Fibroblast of mammary gland (primary cell): ENCODE measurements around the gene LIPE.

ENCODE experiments used
- DNase-seq: peaks from one replicate; pipeline ENCODE4 v3.0.0-alpha.2; 2010; ENCODE audit warnings: low read depth
- H3K4me3 ChIP-seq: 2 replicates; pipeline ENCODE4 v1.5.1; 2011; ENCODE audit warnings: low read depth, mild to moderate bottlenecking, low read length, moderate library complexity; ENCODE audit not compliant: control insufficient read depth
- TF ChIP-seq, protein P1 (sequence below): conservative IDR thresholded peaks from 2 replicates; pipeline ENCODE4 v1.5.1; 2011; ENCODE audit warnings: low read depth, low read length, inconsistent platforms; ENCODE audit not compliant: control insufficient read depth, insufficient read depth

LIPE gene

DNA sequence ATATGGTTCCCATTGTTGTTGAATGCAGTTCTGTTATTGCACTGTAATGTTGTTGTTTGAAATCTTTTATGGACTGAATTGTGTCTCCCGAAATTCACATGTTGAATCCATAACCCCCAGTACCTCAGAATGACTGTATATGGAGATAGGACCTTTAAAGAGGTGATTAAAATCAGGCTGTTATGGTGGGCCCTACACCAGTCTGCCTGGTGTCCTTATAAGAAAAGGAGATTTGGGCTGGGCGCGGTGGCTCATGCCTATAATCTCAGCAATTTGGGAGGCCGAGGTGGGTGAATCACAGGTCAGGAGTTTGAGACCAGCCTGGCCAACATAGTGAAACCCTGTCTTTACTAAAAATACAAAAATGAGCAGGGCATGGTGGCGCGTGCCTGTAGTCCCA, 8.1 kb upstream of the LIPE start:
- H3K4me3 ChIP-seq: no peak overlapping the region
- DNase-seq: no peak
- TF ChIP-seq, protein P1, sequence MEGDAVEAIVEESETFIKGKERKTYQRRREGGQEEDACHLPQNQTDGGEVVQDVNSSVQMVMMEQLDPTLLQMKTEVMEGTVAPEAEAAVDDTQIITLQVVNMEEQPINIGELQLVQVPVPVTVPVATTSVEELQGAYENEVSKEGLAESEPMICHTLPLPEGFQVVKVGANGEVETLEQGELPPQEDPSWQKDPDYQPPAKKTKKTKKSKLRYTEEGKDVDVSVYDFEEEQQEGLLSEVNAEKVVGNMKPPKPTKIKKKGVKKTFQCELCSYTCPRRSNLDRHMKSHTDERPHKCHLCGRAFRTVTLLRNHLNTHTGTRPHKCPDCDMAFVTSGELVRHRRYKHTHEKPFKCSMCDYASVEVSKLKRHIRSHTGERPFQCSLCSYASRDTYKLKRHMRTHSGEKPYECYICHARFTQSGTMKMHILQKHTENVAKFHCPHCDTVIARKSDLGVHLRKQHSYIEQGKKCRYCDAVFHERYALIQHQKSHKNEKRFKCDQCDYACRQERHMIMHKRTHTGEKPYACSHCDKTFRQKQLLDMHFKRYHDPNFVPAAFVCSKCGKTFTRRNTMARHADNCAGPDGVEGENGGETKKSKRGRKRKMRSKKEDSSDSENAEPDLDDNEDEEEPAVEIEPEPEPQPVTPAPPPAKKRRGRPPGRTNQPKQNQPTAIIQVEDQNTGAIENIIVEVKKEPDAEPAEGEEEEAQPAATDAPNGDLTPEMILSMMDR: no peak

DNA sequence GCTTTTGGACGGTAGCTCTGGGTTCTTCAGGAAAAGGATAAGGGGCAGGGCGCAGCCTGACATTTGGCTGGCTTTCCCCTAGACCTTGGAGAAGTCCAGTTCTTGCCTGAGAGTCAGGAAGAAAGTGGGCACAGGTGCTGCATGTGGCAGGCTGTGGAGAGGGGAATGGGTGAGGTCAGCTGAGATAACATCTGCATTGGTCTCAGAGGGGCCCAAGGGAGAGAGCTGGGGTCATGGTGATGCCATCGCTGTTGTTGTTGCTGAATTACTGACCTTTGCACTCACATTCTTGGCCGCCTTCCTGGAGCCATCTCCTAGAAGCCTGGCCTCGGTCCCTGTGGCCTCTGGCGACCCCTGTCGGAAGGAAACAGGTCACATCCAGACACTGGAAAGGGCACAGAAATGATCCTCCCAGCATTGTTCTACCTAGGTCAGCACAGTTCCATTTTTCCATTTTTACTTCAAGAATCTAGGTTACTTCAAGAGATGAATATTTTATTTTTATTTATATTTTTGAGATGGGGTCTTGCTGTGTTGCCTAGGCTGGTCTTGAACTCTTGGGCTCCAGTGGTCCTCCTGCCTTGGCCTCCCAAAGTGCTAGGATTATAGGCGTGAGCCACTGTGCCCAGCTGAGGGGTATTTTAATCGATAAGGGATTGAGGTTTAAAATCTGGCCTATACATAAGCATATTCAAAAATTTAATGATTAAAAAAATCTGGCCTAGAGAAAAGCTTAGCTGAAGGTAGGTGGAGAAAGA, 6.5 kb upstream of the LIPE start:
- H3K4me3 ChIP-seq: no peak overlapping the region
- DNase-seq: peak; percentile 78
- TF ChIP-seq, protein P1: peak; percentile 76

DNA sequence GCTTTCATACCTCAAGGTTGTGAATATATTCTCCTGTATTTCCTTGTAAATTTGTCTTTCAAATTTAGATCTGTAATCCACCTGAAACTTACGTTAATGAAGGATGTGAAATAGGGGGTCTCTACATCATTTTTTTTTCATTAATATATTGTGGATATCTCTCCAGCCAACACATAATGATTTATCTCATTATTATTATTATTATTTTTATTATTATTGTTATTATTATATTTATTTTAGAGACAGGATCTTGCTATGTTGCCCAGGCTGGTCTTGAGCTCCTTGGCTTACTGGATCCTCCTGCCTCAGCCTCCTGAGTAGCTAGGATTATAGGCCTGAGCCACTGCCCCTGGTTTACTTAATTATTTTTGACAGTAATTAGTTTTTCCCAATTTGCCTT, 4.3 kb upstream of the LIPE start:
- DNase-seq: no peak
- no peak overlapping the region for H3K4me3 ChIP-seq
- TF ChIP-seq, protein P1: no peak

DNA sequence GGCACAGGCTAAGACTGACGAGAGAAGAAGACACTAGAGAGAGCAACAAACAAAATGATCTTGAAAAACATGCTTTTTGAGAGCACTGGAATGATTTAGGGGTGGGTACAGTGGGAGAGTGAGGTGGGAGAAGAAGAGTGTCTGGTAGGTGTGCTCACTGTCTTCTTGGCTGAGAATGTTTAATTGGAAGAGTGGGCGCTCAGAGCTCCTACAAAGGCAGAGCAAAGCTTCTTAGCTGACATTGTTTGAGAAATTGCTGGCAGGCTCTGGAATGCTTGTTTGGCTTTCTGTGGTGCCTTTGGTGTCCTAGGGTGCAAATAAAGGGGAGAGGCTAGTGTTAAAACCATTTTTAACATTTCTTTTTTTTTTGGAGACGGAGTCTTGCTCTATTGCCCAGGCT, 1.5 kb upstream of the LIPE start:
- no peak for DNase-seq
- TF ChIP-seq, protein P1: no peak
- H3K4me3 ChIP-seq: no peak overlapping the region

DNA sequence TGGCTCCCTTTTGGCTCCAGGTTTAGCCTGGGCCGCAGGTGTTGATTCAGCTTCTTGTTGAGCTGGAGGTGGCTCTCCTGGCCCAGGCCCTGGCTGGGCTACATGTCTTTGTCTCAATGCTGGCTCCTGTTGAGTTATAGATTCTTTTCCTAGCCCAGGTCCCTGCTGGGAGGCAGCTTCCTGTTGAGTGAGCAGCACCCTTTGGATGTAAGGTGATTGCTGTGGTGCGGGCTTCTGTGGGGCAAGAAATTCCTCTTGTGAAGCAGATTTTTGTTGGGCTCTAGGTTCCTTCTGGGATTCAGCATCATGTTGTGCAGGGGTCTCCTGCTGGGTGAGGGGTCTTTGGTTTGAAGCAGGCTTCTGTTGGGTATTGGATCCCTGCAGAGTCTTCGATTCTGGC, 545 bp downstream of the LIPE start:
- no peak overlapping the region for H3K4me3 ChIP-seq
- TF ChIP-seq, protein P1: no peak
- DNase-seq: no peak

DNA sequence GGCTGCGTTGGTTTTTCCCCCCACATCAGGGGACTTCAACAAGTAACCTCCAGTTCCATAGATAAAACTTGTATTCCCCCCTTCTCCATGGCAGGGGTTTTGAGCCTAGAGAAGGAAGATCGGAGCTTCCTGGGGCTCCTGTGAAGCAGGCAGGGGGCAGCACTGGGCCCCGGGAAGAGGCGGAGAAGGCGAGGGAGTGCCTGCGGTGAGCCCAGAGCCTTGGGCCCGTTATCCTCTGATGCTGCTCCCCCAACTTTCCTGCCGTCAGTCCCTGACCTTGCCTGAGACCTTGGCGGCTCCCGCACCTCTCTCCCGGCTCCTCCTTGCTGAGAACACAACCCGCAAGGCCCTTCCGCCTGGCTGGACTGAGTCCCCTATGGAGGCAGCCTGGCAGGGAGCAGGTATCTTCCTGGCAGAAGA, 2.5 kb downstream of the LIPE start:
- H3K4me3 ChIP-seq: no peak overlapping the region
- TF ChIP-seq, protein P1: no peak

More for the DNA sequence above, 2.5 kb downstream of the LIPE start:
- DNase-seq: no peak
